Cerebellar cortex (tissue), 1 donor: ENCODE measurements around the gene EDN3.

Experiments
- DNase-seq: peaks from one replicate; pipeline ENCODE4 v3.0.0-alpha.2; 2015; ENCODE audit warnings: low spot score

Gene EDN3

GRCh38 chr20:59308493-59309201, 8.2 kb downstream of the EDN3 start:
- DNase-seq: no peak

- DNase-seq: no peak
Measured at GRCh38 chr20:59309218-59309617, 8.8 kb downstream of the EDN3 start.

GRCh38 chr20:59314997-59315396, 14.6 kb downstream of the EDN3 start:
- no peak for DNase-seq

- no peak for DNase-seq
Measured at GRCh38 chr20:59316911-59317731, 16.7 kb downstream of the EDN3 start.

- DNase-seq: no peak
Measured at GRCh38 chr20:59318201-59318790, 17.9 kb downstream of the EDN3 start.

GRCh38 chr20:59318803-59319202, 18.4 kb downstream of the EDN3 start:
- no peak for DNase-seq

- DNase-seq: no peak
Measured at GRCh38 chr20:59320426-59320825, 20.0 kb downstream of the EDN3 start.

- no peak for DNase-seq
Measured at GRCh38 chr20:59320854-59321647, 20.6 kb downstream of the EDN3 start.

- DNase-seq: no peak
Measured at GRCh38 chr20:59322081-59322480, 21.7 kb downstream of the EDN3 start.

GRCh38 chr20:59322585-59323454, 22.4 kb downstream of the EDN3 start:
- no peak for DNase-seq

- DNase-seq: no peak
Measured at GRCh38 chr20:59323731-59324130, 23.3 kb downstream of the EDN3 start.

- DNase-seq: no peak
Measured at GRCh38 chr20:59324521-59325141, 24.2 kb downstream of the EDN3 start.

GRCh38 chr20:59325142-59325523, 24.7 kb downstream of the EDN3 start:
- DNase-seq: no peak

- no peak for DNase-seq
Measured at GRCh38 chr20:59326188-59326587, 25.8 kb downstream of the EDN3 start.

- DNase-seq: no peak
Measured at GRCh38 chr20:59328071-59328470, 27.7 kb downstream of the EDN3 start.

- no peak for DNase-seq
Measured at GRCh38 chr20:59331721-59332329, 31.4 kb downstream of the EDN3 start.

GRCh38 chr20:59333260-59333845, 32.9 kb downstream of the EDN3 start:
- DNase-seq: no peak

GRCh38 chr20:59333951-59334350, 33.5 kb downstream of the EDN3 start:
- no peak for DNase-seq

GRCh38 chr20:59334651-59335300, 34.4 kb downstream of the EDN3 start:
- no peak for DNase-seq
